DMS79 (cell line): ENCODE measurements around the gene VTN.
"Not testable (repeated sequence)": the region's sequence is repeated elsewhere in the genome, so short reads cannot be mapped to it uniquely, and the experiment has no call there.

Source experiments
- DNase-seq: peaks from one replicate; lab custom pipeline; 2025; lab: John Stamatoyannopoulos, UW

The VTN gene

DNA sequence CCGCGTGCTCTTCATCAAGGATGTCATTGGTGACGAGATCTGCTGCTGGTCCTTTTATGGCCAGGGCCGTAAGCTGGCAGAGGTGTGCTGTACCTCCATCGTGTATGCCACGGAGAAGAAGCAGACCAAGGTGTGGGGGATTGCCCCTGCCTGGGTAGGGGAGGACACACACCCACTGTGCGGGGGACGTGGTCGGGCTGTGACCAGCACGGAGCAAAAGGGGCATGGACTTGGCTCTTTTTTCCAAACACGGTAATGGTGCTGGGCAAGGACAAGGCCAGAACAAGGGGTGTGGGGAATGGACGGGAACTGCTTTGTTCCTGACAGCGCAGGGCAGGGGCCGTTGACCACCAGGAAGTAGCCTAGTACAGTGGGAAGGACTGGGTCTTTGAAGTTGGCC is 27.8 kb downstream of the VTN start:
- no peak for DNase-seq

DNA sequence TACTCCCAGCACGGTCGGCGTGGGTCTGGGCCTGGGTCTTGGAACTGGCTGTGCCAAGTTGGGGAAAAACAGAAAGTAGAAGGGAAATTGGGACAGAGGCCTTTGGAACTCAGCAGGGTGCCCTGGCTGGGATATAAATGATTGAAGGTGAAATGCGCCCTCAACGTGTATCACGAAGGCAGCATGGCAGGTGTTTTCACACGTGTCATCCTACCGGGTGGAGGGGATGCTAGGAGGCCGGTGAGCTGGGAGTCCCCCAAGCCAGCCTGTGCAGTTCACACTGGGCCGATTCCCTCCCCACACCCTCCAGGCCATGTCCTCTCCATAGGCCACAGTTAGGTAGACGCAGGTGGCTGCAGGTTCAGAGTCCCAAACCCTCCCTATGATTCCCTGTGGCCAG is 28.6 kb downstream of the VTN start:
- no peak for DNase-seq

DNA sequence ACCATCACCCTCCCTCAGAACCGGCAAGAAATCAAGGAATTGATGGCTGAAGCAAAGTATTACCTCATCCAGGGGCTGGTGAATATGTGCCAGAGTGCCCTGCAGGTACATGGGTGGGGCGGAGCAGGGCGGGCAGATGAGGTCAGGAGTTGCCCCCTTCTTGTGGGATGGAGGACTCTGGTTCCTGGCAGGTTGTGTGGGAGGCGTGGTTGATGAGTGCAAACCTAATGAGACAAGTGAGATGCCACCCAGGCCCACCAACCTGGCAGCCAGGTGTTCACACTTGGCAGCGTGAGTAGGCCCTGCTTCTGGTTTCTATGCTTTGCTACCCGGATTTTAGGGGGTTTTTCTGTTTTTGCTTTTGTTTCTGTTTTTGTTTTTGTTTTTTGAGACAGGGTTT is 29.7 kb downstream of the VTN start:
- no peak for DNase-seq

DNA sequence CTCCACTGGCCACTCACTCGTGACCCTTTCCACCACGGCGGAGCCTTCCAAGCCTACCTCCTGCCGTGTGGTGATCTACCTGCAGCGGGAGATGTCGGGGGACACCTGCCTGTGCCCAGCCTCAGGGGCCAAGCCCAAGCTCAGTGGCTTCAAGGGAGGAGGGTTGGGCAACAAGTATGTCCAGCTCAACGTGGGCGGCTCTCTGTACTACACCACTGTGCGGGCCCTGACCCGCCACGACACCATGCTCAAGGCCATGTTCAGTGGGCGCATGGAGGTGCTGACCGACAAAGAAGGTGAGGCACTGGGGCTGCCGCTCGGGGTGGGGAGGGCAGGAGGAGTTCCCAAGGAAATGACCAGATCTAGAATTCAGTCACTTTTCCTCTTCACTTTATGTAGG is 30.7 kb downstream of the VTN start:
- DNase-seq = no peak

DNA sequence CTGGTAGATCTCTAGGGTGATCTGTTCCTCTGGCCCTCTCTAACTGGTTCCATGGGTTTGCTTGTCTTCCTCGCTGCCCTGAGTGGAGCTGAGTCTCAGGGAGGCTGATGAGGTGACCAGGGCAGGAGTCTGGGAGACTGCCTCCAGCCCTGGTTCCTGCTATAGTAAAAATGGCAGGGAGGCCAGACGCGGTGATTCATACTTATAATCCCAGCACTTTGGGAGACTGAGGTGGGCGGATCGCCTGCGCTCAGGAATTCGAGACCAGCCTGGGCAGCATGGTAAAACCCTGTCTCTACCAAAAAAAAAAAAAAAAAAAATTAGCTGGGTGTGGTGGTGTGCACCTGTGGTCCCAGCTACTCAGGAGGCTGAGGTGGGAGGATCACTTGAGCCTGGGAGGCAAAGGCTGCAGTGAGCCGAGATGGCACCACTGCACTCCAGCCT is 31.3 kb downstream of the VTN start:
- not testable (repeated sequence) for DNase-seq

DNA sequence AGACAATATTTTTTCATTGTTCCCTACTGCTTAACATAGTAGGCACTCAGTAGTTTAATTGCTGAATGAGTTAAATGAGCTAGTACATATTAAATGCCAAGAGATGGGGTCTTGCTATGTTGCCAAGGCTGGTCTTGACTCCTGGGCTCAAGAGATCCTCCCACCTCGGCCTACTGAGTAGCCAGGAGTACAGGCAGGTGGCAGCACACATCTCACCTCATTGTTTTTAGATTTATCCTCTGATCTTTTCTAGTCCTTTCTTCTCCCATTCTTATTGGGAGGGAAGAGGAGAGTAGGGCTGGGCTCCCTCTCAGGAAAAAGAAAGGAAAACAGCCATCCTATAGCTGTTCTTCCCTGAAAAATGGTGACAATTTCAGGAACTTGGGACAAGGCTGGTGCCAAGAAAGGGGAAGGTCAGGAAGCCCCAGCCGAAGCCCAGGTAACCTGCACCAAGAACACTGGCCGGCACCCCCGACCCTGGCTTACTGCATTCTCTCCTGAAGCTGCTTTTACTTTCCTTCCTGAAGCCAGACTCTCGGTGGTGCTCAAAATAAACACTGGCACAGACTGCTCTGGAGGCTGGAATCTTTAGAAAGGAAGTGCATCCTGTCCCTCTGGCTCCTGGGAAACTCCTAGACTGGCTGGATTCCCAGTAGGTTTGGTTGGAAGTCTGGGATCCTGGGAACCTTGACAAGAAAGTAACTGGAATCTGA is 31.9 kb downstream of the VTN start:
- no peak for DNase-seq

DNA sequence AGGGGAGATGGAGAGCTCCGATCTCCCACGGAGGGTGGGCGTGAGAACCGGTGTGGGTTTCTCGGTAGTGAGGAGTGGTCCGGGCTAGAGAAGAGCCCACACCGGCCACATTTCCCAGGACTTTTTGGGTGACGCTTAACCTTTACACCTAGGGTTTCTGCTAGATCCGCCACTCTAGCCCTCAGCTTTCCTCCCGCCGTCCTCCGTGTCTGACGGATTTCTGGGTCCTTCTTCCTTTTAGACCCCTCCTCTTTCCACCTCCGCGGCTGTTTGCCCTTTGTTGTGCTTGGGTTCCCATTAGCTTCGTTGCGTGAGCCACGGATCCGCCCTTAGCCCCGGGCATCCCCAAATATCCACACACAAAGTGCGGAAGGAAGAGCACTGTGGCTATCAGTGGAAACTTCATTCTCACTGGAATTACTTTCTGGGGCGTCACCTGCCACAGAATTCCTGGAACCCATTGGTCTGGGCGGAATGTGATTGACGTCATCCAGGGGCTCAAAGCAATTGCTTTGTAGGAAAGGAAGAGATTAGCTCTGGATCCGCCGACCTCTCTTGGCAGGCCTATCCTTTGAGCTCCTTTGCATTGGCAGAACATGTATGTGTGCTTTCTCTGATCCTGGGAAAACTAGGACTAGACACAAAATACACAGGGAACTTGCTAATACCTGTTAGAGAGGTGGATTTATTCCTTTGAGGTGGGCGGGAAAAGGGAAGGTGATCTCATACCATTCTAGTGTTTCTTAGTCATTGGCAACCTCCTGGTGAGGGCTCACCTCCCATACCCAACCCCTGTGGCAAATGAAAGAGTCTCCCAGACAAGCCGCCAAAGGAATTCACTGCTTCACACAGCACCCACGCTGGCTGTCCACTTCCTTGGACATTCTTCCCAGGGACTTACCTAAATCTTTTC is 33.9 kb downstream of the VTN start:
- DNase-seq = peak; percentile 70

DNA sequence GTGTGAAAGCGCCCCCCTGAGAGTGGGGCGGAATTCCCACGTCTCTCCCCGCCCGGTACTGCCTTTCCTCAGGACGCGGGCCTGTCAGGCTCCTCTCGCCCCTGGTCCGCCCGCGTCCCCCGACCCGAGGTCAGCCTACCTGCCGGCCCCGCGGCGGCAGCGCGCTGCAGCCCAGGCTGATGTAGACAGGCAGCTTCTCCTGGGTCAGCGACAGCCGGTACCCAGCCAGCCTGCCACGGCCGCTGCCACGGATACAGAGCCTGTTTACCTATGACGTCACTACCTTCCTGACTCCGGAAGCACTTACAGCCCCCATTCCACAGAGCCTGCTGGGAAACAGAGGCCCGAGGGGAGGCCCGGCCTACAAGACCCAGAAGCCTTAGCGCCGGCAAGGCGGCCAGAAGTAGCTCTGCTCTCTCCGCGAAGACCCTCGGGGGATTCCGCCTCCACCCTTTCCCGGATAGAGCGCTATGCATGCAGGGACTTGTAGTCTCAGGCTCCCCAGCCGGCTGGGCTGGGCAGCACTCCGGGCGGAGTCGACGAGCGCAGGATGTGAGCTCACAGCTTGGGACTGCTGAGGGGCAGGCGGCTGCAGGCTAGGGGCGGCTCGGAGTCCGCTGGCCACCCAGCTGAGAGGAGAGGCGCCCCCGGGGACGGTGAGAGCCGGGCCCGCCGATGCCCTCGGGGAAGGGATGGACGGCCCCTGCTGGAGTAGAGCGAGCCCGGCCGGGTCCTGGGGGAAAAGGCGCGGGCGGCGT is 34.7 kb downstream of the VTN start, which contains the start of the genes IFT20 and TNFAIP1:
Gene IFT20 (minus strand): TSS at position 272 of the 758 bp plus-strand sequence. CDS start 3,487 bp downstream, outside the sequence.
Gene TNFAIP1 (plus strand): TSS at position 561 of the 758 bp plus-strand sequence. CDS start 3,761 bp downstream, outside the sequence.
- DNase-seq = peak; percentile 99

DNA sequence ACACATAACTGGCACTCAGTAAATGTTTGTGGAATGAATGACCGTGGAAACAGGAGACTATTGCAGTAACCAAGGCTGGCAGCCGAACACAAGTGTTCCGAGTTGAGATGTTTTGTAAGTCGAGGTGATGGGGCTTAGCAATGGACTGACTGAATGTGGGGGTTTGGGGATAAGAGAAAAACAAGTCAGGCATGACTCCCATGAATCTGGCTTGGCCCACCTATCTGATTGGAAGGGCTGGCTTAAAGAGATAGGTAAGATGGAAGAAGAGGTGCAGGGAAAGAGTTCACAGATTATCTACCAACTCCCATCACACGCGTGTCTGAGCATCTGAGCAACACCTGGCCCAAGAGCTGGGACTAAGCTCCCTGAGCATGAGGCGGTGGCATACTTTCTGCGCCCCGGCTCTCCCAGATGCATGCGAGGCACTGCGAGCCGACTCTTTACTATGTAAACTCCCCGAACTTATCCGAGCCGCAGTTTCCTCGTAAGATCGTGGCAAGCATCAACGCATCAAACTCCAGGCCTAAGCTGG is 35.4 kb downstream of the VTN start:
- no peak for DNase-seq

DNA sequence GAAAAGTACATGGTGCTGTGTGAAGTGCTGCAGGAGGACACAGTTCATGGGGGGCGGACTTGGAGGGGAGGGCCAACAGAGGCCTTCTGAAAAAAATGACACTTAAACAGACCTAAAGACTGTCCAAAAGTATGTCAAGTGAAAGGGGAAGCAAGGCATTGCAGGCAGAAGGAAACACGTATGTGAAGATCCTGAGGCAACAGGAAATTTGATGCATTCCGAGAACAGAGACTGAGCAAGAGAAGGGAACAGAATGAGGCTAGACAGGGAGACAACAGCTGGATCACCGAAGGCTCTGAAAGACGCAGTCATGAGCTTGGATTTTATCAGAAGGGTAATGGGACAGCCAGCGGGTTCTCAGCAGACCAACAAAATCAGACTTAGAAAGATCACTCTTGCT is 35.9 kb downstream of the VTN start:
- DNase-seq = no peak

DNA sequence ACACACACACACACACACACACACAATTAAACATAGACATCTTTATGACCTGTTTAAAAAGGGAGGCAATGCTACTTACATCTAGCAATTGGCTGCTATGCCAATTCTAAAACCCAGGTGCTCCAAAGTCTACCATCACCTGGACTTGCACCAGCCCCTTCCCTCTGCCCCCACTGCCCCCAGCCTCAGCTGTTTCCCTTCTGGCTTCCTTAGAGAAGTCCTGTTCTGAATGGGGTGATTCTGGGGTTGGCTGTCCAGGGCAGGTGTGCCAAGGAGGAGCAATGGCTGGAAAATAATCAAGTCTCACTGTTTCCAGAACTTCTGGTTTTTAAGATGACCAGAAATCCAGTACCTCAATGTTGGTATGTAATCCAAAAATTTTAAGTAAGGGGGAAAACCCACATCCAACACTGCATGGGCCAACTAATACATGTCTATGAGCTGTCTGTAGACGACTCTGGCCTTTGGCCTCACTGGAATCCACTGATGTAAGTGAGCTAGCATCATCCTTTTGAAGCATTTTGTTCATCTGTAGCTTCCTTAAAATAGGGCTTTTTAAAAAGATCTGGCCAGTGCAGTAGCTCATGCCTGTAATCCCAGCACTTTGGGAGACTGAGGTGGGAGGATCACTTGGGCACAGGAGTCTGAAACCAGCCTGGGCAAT is 36.9 kb downstream of the VTN start:
- no peak for DNase-seq

DNA sequence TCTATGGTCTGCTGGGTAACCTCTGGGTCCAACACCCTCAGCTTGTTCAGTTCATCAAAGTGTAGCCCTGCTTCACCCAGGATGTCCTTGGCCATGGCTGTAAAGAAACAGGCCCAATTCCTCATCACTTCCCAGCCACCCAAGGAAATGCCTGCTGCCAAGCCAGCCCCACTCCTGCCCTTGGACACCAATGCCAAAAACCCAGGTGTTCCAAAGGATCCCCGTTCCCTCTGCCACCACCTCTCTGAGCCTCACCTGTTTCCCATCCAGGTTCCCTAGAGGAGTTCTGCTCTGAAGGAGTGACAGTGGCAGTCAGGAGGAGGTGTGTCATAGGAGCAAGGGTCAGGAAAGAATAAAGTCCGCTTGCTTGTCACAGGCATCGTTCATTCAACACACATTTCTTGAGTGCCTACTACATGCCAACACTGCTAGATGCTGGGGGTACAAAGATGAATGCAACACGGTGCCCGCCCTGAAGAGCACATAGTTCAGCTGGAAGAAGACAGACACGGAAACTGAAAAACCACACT is 38.2 kb downstream of the VTN start:
- no peak for DNase-seq

DNA sequence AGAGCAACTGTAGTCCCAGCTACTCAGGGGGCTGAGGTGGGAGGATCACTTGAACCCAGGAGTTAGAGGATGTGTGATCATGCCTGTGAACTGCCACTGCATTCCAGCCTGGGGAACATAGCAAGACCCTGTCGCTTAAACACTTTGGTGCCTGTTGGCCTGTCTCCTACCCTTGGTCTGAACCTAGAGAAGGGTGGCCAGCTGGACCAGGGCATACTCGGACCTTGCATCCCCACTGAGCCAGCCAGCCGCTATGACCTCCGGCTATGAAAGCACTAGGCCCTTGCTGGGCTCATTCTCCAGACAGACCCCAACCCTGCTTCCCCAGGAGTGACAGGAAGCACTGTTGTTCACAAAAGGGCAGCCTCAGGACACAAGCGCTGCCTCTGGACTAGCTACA is 39.4 kb downstream of the VTN start:
- DNase-seq = no peak

DNA sequence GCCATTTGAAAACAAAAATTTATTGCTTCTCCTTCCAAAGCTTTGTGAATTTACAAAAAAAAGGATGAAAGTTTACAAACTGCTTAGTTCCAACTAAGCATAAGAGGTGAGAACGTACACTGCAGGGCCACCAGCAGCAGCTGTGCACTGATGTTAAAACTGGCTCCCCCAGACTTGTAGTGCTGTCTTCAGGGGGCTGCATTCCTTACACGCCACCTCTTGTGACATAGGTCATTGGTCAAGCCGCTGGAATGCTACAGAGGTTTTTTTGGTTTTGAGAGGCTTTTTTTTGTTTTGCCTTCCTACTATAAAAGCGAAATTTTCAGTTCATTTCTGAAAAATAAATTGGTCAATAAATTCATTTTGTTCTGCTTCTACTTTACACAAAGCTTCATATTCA is 41.8 kb downstream of the VTN start:
- no peak for DNase-seq

DNA sequence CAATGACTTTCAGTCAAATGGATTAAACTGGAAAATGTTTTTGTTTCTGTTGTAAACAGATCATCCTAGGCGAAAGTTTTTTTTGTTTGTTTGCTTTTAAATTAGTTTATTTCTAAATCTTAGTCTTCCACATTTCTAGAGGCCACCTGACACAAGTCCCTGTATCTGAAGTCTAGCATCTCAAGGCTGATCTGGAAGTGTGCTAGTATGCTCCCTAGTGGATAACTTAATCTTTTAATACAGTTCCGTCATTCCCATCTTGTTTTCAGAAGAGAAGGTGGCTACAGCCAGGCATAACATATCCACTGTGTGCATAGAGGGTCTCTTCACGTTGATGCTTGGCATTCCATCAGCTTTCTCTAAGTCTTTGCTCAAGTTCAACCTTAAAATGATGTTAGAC is 42.4 kb downstream of the VTN start:
- DNase-seq = no peak

DNA sequence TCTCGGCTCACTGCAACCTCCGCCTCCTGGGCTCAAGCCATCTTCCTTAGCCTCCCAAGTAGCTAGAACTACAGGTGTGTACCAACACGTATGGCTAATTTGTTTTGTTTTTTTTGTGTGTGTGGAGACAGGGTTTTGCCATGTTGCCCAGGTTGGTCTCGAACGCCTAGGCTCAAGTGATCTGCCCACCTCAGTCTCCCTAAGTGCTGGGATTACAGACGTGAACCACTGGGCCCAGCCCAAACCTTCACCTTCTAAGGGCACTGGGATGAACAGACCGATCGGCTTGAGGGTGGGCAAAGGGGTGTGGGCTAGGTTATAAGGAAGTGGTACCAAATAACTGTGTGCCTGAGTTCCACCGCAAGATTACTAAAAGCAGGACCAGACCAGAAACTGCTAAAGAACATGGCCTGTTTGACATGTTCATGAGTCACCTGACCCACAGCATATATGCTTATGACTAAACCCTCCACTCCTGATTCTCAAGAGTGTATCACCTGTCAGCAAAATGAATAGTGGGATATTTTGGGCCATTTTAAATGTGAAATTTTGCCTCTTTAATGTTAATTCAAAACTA is 43.0 kb downstream of the VTN start:
- DNase-seq = no peak

DNA sequence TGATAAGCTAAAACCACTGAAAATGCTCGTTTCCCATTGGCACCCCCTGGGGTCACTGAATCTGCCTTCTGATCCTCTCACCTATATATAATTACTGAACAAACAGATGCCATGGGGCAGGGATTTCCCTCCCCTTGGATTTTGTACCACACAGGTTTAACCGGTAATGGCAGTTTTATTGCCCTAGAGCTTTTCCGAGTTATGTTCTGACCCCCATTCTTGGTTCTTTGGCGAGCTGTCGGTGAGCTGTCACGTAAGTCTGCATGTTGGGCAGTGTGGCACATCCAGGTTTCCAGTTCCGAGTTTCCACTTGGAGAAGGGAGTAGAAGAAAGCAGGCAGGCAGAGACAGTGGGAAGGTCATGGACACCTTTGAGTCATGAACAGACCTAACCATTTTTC is 44.0 kb downstream of the VTN start:
- no peak for DNase-seq

DNA sequence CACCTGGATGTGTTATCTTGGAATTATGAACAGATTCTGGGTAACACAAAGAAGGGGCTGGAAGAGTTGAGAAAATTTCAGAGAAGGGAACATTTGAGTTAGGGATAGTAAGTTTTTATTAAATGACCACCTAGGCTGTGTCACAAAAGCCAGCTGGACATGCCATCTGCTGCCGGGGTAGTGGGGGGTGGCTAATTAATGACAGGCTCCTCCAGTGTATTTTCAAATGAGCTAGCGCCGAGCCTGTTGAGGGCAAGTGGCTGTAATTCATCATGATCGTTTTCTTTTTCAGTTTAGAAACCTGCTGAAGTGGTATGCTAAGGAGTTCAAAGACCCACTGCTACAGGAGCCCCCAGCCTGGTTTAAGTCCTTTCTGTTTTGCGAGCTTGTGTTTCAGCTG is 44.9 kb downstream of the VTN start:
- no peak for DNase-seq

DNA sequence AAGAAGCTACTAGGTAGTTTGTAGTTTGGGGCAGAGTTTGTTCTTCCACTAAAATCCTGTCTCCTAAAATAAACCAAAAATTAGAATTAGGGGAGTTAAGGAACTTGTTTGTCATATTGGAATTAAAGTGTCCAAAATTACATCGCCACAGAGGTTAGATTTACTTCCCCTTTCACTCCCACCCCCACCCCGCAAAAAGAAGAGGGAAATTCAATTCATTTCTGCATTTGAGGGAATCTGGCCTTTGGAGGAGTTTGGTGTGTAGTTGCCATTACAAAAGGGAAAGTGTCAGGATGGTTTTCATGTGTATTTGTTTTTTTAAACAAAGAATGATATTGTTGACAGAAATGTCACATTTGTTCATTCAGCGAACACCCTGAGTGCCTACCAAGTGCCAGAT is 45.3 kb downstream of the VTN start:
- DNase-seq = no peak

DNA sequence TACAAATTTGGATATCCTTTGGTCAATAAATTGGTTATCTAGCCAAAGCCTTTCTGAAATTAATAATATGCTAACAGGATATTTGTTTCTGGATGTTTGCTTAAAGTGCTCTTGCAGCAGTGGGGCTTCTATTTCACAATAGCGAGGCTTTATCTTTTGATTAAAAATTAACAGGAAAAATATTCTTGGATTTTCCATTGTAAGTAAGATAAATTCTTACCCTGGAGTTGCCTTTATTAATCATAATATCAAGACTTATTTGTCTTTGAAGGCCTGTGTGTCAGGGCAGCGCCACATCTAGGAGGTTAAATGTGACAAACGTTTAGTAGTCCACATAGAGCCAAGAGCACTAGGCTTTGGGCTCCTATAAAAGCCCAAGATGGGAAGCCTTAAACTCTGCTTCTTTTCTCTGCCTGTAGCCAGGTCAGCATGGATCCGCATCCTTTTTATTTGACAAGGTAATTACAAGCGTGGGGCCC is 45.8 kb downstream of the VTN start:
- no peak for DNase-seq
